Endothelial cell of umbilical vein (primary cell): Measurements from ENCODE around the gene NR1H4.

Experiments used
- CTCF ChIP-seq, 2 donors: IDR thresholded peaks; 1 replicate in 1 of 2; 2 replicates in 1 of 2; pipeline ENCODE4 v1.5.1; 2011; ENCODE audit warnings: low read length in 2 of 2, mild to moderate bottlenecking in 2 of 2, moderate library complexity in 2 of 2, control low read depth in 1 of 2, inconsistent platforms in 1 of 2, low read depth in 1 of 2; ENCODE audit not compliant: insufficient read depth in 1 of 2; ENCODE audit errors: extremely low read depth in 1 of 2
- EZH2 ChIP-seq: IDR thresholded peaks from 2 replicates; pipeline ENCODE4 v1.6.1; 2012; ENCODE audit warnings: borderline replicate concordance, low read depth, mild to moderate bottlenecking, moderate library complexity, low read length, inconsistent platforms; ENCODE audit not compliant: severe bottlenecking
- MYC ChIP-seq: IDR thresholded peaks from one replicate; pipeline ENCODE4 v1.6.1; 2011; ENCODE audit warnings: mild to moderate bottlenecking, low read depth, low read length
- POLR2A ChIP-seq: IDR thresholded peaks from 2 replicates; pipeline ENCODE4 v1.6.1; 2012; ENCODE audit warnings: low read depth, mild to moderate bottlenecking, control low read depth, low read length

- TF ChIP-seq POLR2A (no peak), CTCF (IDR thresholded peaks at IDR 0.05; ENCODE audit: extremely low read depth in 1 of 2, insufficient read depth in 1 of 2, low read depth in 1 of 2, low read length in 2 of 2) (no peak), MYC (no peak), EZH2 (no peak)
These were observed 92.4 kb downstream of the NR1H4 start for GRCh38 chr12:100565987-100566545.
